Cardiac fibroblast (primary cell): ENCODE measurements around the gene SMOC2.
A peak's percentile ranks its signal among the peaks of the same experiment; 100 is the strongest.

ENCODE experiments used
- DNase-seq, 2 donors: peaks; one replicate each; pipeline versions ENCODE4 v3.0.0 to v3.0.0-alpha.2; 2010; ENCODE audit warnings: low read depth in 2 of 2
- H3K4me3 ChIP-seq, 2 donors: replicated peaks in 1 of 2; 1 replicate in 1 of 2; 2 replicates in 1 of 2; pipeline ENCODE4 v1.5.1; 2011; ENCODE audit warnings: low read depth in 2 of 2, low read length in 2 of 2, mild to moderate bottlenecking in 2 of 2, moderate library complexity in 1 of 2
- CTCF ChIP-seq: IDR thresholded peaks from one replicate; pipeline ENCODE4 v1.5.1; 2011; ENCODE audit warnings: low read depth, mild to moderate bottlenecking, low read length, inconsistent platforms

SMOC2 gene

GRCh38 chr6:168640768-168641167 is 199.8 kb downstream of the SMOC2 start:
- no peak for TF ChIP-seq CTCF
- no peak overlapping the region for H3K4me3 ChIP-seq
- DNase-seq, result peak; percentile 24 to 37

GRCh38 chr6:168641446-168641845 is 200.5 kb downstream of the SMOC2 start:
- no peak overlapping the region for H3K4me3 ChIP-seq
- DNase-seq, result peak; percentile 5 to 23
- TF ChIP-seq CTCF, result no peak

- no peak for TF ChIP-seq CTCF
- no peak overlapping the region for H3K4me3 ChIP-seq
- no peak for DNase-seq
These were observed 202.4 kb downstream of the SMOC2 start for GRCh38 chr6:168643401-168643800.

- no peak overlapping the region for H3K4me3 ChIP-seq
- no peak for TF ChIP-seq CTCF
- DNase-seq, result no peak
These were observed 204.3 kb downstream of the SMOC2 start for GRCh38 chr6:168645326-168645725.

- H3K4me3 ChIP-seq, result no peak overlapping the region
- no peak for TF ChIP-seq CTCF
- DNase-seq, result no peak
These were observed 206.3 kb downstream of the SMOC2 start for GRCh38 chr6:168647271-168647670.

- TF ChIP-seq CTCF, result no peak
- no peak for DNase-seq
- no peak overlapping the region for H3K4me3 ChIP-seq
These were observed 207.5 kb downstream of the SMOC2 start for GRCh38 chr6:168648240-168649125.
